ENCODE data around the gene HPX.
"Not testable (repeated sequence)": the region's sequence is repeated elsewhere in the genome, so short reads cannot be mapped to it uniquely, and the experiment has no call there.

- TF ChIP-seq CTCF, POLR2A (IDR thresholded peaks at IDR 0.05): not testable (repeated sequence)
Observed at GRCh38 chr11:6392251-6392650, 48.5 kb downstream of the HPX start.
